ENCODE data around the gene XPO4. TPM values are rescaled to one million over a fixed set of nuclear protein-coding genes. Genes with fewer than 3 reads are reported as not detected.

Gene XPO4
- total and polyA plus RNA-seq, 4 donors: 2.5 to 12.5 (median 7.5) TPM

DNA sequence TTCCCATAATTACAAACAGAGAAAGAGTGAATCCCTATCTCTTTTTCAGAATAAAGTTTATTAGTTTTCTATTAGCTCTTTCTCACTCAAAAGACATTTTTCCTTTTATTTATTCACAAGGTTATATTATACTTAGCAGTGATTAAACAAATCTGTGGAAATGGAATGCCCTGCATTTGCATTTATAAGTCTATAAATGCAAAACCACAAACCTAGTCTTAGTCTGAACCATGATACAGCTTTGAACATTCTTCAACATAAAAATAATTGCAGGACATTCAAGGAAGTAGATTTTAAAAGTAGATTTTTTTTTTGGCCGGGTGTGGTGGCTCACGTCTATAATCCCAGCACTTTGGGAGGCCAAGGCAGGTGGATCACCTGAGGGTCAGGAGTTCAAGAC, 8.3 kb downstream of the XPO4 start (continued):
- no peak for TF ChIP-seq REST (IDR thresholded peaks at IDR 0.05)
- no peak for TF ChIP-seq MAX (IDR thresholded peaks at IDR 0.05)

- H3K4me3 ChIP-seq (ENCODE audit: low read depth in 1 of 3, low read length in 3 of 3): no peak overlapping the region
- H3K9me3 ChIP-seq (ENCODE audit: control insufficient read depth in 4 of 4, low read length in 3 of 4): no peaks in the 10 kb centered on the region
- H3K27ac ChIP-seq (ENCODE audit: low read depth in 1 of 2, low read length in 2 of 2): no peak overlapping the region
- no peaks in the 10 kb centered on the region for H3K27me3 ChIP-seq (ENCODE audit: control insufficient read depth in 4 of 4, insufficient read depth in 4 of 4, low read length in 3 of 4)
- H3K36me3 ChIP-seq (ENCODE audit: control insufficient read depth in 4 of 4, insufficient read depth in 3 of 4, low read depth in 1 of 4, low read length in 3 of 4): no peaks in the 10 kb centered on the region
- DNase-seq (ENCODE audit: low spot score): no peak
- no peak for TF ChIP-seq ZBTB33 (IDR thresholded peaks at IDR 0.05)
- TF ChIP-seq REST (IDR thresholded peaks at IDR 0.05): no peak
- no peak for TF ChIP-seq HNF4A (conservative IDR thresholded peaks at IDR 0.05)
- TF ChIP-seq FOXA1 (IDR thresholded peaks at IDR 0.05): no peak
- no peak for TF ChIP-seq YY1 (IDR thresholded peaks at IDR 0.05)
- TF ChIP-seq SP1 (IDR thresholded peaks at IDR 0.05): no peak
- TF ChIP-seq RAD21 (IDR thresholded peaks at IDR 0.05): no peak
- TF ChIP-seq GABPA (IDR thresholded peaks at IDR 0.05 in 1 of 2, conservative IDR thresholded peaks at IDR 0.05 in 1 of 2): no peak
- TF ChIP-seq TAF1 (conservative IDR thresholded peaks at IDR 0.05): no peak
- no peak for TF ChIP-seq HNF4G (IDR thresholded peaks at IDR 0.05)
- TF ChIP-seq NR2F2 (IDR thresholded peaks at IDR 0.05): no peak
- no peak for TF ChIP-seq RXRA (IDR thresholded peaks at IDR 0.05)
- TF ChIP-seq CTCF (IDR thresholded peaks at IDR 0.05; ENCODE audit: low read depth, low read length, missing input control): no peak
- TF ChIP-seq, protein P1, sequence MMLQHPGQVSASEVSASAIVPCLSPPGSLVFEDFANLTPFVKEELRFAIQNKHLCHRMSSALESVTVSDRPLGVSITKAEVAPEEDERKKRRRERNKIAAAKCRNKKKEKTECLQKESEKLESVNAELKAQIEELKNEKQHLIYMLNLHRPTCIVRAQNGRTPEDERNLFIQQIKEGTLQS (IDR thresholded peaks at IDR 0.05): no peak
- no peak for TF ChIP-seq MAX (IDR thresholded peaks at IDR 0.05)
- TF ChIP-seq EGR1 (IDR thresholded peaks at IDR 0.05; ENCODE audit: low read depth in 2 of 2): no peak
- no peak for TF ChIP-seq JUND (IDR thresholded peaks at IDR 0.05)
- no peak for TF ChIP-seq FOXA2 (IDR thresholded peaks at IDR 0.05)
- no peak overlapping the region for H3K9ac ChIP-seq (ENCODE audit: low read depth in 1 of 2, low read length in 2 of 2)
- WGBS: 91% methylated on average over 7 of the region's 7 CpGs
- H3K4me1 ChIP-seq (ENCODE audit: control insufficient read depth in 4 of 4, insufficient read depth in 4 of 4, low read length in 3 of 4): no peaks in the 10 kb centered on the region
These were observed 10.8 kb downstream of the XPO4 start for GRCh38 chr13:20891768-20892167.
